ENCODE measurements around the gene PIN1.
"Not testable (repeated sequence)": the region's sequence is repeated elsewhere in the genome, so short reads cannot be mapped to it uniquely, and the experiment has no call there.

The PIN1 gene

DNA sequence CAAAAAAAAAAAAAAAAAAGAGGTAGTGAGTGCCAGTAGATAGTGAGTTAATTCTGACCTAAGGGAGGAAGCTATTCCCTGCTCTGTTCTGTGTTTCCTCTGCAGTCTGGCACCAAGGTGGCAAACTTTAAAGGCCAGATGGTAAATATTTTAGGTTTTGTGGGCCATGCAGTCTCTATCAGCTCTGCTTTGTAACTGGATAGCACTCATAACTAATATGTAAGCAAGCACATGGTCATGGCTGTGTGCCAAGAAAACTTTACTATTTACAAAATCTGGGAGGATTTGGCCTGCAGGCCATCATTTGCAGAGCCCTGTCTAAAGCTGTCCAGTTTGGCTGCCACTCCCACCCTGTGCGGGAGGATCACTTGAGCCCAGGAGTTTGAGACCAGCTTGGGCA, 4.3 kb downstream of the PIN1 start:
- Histone ChIP-seq H3K36me3 (ENCODE audit: control insufficient read depth, insufficient read depth, low read length) (peaks cover 18% of the 10 kb centered on the region), H3K9me3 (ENCODE audit: control insufficient read depth, insufficient read depth, low read length) (no peaks in the 10 kb centered on the region), H3K4me3 (ENCODE audit: low read length) (no peak overlapping the region), H3K27me3 (ENCODE audit: control insufficient read depth, insufficient read depth, low read length) (no peaks in the 10 kb centered on the region), H3K4me1 (ENCODE audit: control insufficient read depth, insufficient read depth, low read length) (no peaks in the 10 kb centered on the region), H3K27ac (ENCODE audit: low read length) (no peak overlapping the region)
- DNase-seq (ENCODE audit: low read depth, low spot score), result no peak
- no CpG with 5 or more reads among the region's 1 CpG for WGBS (ENCODE audit: insufficient coverage, insufficient read length)

DNA sequence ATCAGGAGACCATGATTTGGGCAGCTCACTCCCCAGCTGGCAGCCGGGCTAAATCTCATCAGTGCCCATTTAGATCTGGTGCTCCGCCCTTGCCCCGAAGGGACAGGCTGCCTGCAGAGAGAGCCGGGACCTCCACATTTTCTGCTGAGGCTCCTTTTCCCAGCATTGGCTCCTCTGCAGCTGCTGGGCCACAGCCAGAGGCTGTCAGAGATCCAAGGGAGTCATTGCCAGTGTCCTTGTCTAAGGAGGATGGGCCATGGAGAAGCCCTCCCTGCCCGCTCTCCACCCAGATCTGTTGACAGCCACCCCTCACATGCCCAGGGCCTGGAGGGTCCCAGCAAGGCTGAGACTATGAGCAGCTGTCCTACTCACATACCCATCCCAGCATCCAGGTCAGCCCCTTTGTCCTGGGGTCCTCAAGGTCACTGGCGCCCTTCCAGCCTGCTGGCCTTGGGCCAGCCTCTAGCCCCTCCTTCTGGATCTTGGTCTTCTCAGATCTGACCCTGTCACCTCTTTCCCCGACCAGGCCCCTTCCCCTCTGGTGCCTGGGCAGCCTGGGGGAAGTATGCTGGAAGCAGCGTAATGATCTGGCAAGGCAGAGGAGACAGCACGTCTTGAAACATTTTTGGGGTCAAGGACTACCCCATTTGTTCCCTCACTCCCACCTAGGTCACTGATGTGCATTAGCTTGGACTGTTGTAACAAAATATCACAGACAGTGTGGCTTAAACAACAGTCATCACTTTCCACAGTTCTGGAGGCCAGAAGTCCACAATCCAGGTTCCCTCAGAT, 7.9 kb downstream of the PIN1 start:
- H3K27ac ChIP-seq (ENCODE audit: low read length), result no peak overlapping the region
- no CpG with 5 or more reads among the region's 9 CpGs for WGBS (ENCODE audit: insufficient coverage, insufficient read length)
- H3K4me1 ChIP-seq (ENCODE audit: control insufficient read depth, insufficient read depth, low read length), result no peaks in the 10 kb centered on the region
- peaks cover 18% of the 10 kb centered on the region for H3K36me3 ChIP-seq (ENCODE audit: control insufficient read depth, insufficient read depth, low read length)
- H3K4me3 ChIP-seq (ENCODE audit: low read length), result no peak overlapping the region
- no peaks in the 10 kb centered on the region for H3K9me3 ChIP-seq (ENCODE audit: control insufficient read depth, insufficient read depth, low read length)
- no peak for DNase-seq (ENCODE audit: low read depth, low spot score)
- H3K27me3 ChIP-seq (ENCODE audit: control insufficient read depth, insufficient read depth, low read length), result no peaks in the 10 kb centered on the region

DNA sequence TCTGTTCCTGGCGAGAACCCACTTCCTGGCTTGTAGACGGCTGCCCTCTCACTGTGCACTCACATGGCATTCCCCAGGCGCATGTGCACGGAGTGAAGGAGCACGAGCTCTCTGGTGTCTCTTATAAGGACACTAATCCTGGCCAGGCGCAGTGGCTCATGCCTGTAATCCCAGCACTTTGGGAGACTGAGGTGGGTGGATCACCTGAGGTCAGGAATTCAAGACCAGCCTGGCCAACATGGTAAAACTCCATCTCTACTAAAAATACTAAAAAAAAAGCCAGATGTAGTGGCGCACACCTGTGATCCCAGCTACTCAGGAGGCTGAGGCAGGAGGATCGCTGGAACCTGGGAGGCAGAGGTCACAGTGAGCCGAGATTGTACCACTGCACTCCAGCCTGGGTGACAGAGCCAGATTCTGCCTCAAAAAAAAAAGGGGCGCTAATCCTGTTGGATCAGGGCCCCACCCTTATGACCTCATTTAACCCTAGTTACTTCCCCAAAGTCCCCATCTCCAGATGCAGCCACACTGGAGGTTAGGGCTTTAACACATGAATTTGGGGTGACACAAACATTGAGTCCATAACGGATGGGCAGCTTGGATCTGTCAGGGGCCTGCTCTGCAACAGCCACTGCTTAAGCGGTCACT, 8.6 kb downstream of the PIN1 start:
- WGBS (ENCODE audit: insufficient coverage, insufficient read length), result no CpG with 5 or more reads among the region's 12 CpGs
- peaks cover 14% of the 10 kb centered on the region for H3K36me3 ChIP-seq (ENCODE audit: control insufficient read depth, insufficient read depth, low read length)
- not testable (repeated sequence) for H3K27me3 ChIP-seq (ENCODE audit: control insufficient read depth, insufficient read depth, low read length); DNase-seq (ENCODE audit: low read depth, low spot score); H3K27ac ChIP-seq (ENCODE audit: low read length); H3K9me3 ChIP-seq (ENCODE audit: control insufficient read depth, insufficient read depth, low read length); H3K4me3 ChIP-seq (ENCODE audit: low read length); H3K4me1 ChIP-seq (ENCODE audit: control insufficient read depth, insufficient read depth, low read length)

DNA sequence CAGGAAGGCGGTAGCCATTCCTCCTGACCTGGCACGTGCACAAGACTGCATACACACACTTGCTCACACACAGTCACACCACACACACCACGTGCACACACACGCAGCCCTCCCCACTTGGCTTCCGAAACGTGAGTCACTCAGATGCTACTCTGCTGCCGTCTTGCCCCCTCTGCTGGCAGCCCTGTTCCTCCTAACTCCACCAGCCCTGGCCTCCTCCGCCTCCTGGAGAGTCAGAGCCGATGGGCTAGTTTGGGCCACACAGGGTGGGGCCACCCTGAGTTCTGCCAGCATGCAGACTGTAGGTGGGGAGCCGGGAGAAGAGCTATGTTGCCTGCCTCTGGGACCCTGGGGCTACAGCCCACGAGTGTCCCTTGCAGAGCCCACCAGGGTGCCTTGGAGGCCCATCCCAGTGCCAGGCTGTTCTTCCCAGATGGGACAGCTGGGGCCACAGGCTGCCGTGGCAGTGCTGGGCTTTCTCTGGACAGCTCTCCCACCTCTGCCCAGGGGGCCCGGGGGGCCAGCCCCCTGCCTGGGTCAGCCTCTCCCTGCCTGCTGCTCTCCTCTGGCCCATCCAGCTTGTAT, 12.1 kb downstream of the PIN1 start:
- Histone ChIP-seq H3K36me3 (ENCODE audit: control insufficient read depth, insufficient read depth, low read length) (peaks cover 7% of the 10 kb centered on the region), H3K4me3 (ENCODE audit: low read length) (no peak overlapping the region), H3K27me3 (ENCODE audit: control insufficient read depth, insufficient read depth, low read length) (no peaks in the 10 kb centered on the region), H3K9me3 (ENCODE audit: control insufficient read depth, insufficient read depth, low read length) (no peaks in the 10 kb centered on the region), H3K4me1 (ENCODE audit: control insufficient read depth, insufficient read depth, low read length) (peaks cover 7% of the 10 kb centered on the region; the same call in 1 of the 2 replicates), H3K27ac (ENCODE audit: low read length) (no peak overlapping the region)
- no CpG with 5 or more reads among the region's 13 CpGs for WGBS (ENCODE audit: insufficient coverage, insufficient read length)
- no peak for DNase-seq (ENCODE audit: low read depth, low spot score)

DNA sequence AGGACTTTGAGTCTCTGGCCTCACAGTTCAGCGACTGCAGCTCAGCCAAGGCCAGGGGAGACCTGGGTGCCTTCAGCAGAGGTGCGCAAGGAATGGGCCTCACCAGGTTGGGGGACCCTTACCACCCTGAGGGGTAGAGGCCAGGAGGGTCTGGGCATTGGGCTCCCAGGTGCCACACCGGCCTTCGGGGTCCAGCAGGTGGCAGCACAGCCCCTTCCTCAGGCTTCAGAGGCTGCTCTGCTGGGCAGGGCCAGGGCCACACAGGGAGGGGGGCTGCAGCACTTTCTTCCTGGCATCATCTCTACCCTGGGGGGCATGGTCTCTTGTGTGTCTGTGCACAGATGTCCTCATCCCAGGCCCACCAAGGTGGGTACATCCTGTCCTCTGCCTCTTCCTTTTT, 12.9 kb downstream of the PIN1 start:
- Histone ChIP-seq H3K36me3 (ENCODE audit: control insufficient read depth, insufficient read depth, low read length) (peaks cover 4% of the 10 kb centered on the region), H3K9me3 (ENCODE audit: control insufficient read depth, insufficient read depth, low read length) (no peaks in the 10 kb centered on the region), H3K4me1 (ENCODE audit: control insufficient read depth, insufficient read depth, low read length) (peaks cover 7% of the 10 kb centered on the region; the same call in 1 of the 2 replicates), H3K27me3 (ENCODE audit: control insufficient read depth, insufficient read depth, low read length) (no peaks in the 10 kb centered on the region), H3K27ac (ENCODE audit: low read length) (no peak overlapping the region), H3K4me3 (ENCODE audit: low read length) (no peak overlapping the region)
- no CpG with 5 or more reads among the region's 4 CpGs for WGBS (ENCODE audit: insufficient coverage, insufficient read length)
- no peak for DNase-seq (ENCODE audit: low read depth, low spot score)

DNA sequence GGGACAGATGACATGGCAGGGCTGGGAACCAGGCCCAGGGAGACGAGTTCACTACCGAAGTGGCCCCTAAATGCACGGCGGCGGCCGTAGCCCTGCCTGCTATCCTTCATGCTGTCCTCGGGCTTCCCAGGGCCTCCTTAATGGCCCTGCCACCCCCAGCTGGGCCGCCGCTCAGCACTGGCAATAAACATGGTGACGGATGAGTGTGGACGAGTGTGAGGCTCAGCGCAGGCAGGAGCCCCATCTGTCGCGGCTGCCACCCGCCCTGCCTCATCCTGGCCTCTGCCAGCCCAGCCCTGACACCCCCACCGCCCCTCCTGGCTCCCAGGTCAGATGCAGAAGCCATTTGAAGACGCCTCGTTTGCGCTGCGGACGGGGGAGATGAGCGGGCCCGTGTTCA, 13.6 kb downstream of the PIN1 start:
- Histone ChIP-seq H3K27me3 (ENCODE audit: control insufficient read depth, insufficient read depth, low read length) (no peaks in the 10 kb centered on the region), H3K27ac (ENCODE audit: low read length) (no peak overlapping the region), H3K36me3 (ENCODE audit: control insufficient read depth, insufficient read depth, low read length) (peaks cover 4% of the 10 kb centered on the region), H3K4me1 (ENCODE audit: control insufficient read depth, insufficient read depth, low read length) (peaks cover 7% of the 10 kb centered on the region; the same call in 1 of the 2 replicates), H3K4me3 (ENCODE audit: low read length) (no peak overlapping the region), H3K9me3 (ENCODE audit: control insufficient read depth, insufficient read depth, low read length) (no peaks in the 10 kb centered on the region)
- no CpG with 5 or more reads among the region's 23 CpGs for WGBS (ENCODE audit: insufficient coverage, insufficient read length)
- DNase-seq (ENCODE audit: low read depth, low spot score), result no peak

DNA sequence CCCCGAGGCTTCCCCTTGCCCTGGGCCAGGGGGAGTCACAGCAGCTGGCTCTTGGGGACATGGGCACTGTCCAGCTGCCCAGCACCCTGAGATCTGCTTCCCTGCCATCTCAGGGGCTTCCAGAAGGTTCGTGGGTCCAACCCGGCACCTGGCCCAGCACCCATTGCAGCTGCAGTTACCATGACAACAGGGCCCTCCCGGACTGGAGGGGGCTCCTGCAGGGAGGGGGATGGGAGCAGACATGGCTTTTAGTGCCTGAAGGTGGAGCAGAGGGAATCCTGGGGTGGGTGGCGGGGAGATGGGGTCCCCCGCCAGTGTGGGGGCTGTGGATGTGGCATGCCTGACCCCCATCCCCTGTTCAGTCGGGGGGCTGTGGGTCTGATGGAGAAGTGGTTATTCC, 14.7 kb downstream of the PIN1 start:
- no peak for DNase-seq (ENCODE audit: low read depth, low spot score)
- no peaks in the 10 kb centered on the region for H3K9me3 ChIP-seq (ENCODE audit: control insufficient read depth, insufficient read depth, low read length)

DNA sequence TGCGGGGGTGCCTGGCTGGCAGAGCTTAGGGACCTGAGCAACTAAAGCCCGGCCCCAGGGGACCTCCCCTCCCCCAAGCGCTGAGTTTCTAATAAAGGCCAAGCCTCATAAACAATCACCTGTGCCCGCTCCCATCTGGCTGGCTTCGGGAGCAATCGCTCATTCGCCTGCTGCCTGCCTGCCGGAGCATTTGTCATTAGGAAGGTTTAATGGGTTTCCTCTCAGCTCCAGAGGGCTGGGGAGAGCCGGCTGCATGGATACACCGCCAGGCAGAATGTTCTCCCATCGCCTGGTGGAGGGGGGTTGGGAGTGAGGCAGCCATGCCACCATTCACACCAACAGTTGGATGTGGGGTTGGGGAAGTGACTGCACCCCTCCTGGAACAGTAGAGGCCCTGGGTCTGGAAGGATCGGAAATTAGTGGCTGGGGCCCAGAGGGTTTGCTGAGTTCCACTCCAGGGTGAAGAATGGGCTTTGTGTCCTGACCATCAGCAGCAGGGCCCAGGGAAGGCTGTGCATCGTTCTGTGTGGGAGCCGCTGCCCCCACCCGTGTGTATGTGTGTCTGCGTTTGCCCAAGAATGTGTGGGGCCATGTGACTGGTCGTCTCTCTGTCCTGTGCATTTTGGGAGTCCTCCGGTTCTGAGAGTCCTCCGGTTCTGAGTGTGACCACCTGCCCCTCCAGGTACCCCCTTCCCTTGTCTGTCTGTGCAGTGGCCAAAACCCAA, 15.3 kb downstream of the PIN1 start:
- no CpG with 5 or more reads among the region's 19 CpGs for whole genome bisulfite sequencing (ENCODE audit: insufficient coverage, insufficient read length)
- Histone ChIP-seq H3K27me3 (ENCODE audit: control insufficient read depth, insufficient read depth, low read length) (no peaks in the 10 kb centered on the region), H3K9me3 (ENCODE audit: control insufficient read depth, insufficient read depth, low read length) (no peaks in the 10 kb centered on the region), H3K36me3 (ENCODE audit: control insufficient read depth, insufficient read depth, low read length) (no peaks in the 10 kb centered on the region; the same call in 1 of the 2 replicates), H3K27ac (ENCODE audit: low read length) (no peak overlapping the region), H3K4me3 (ENCODE audit: low read length) (no peak overlapping the region), H3K4me1 (ENCODE audit: control insufficient read depth, insufficient read depth, low read length) (peaks cover 7% of the 10 kb centered on the region; the same call in 1 of the 2 replicates)
- DNase-seq (ENCODE audit: low read depth, low spot score), result no peak

More for the DNA sequence above, 14.7 kb downstream of the PIN1 start:
- H3K27ac ChIP-seq (ENCODE audit: low read length), result no peak overlapping the region
- H3K27me3 ChIP-seq (ENCODE audit: control insufficient read depth, insufficient read depth, low read length), result no peaks in the 10 kb centered on the region
- no CpG with 5 or more reads among the region's 7 CpGs for WGBS (ENCODE audit: insufficient coverage, insufficient read length)
- no peaks in the 10 kb centered on the region; the same call in 1 of the 2 replicates for H3K36me3 ChIP-seq (ENCODE audit: control insufficient read depth, insufficient read depth, low read length)
- peaks cover 7% of the 10 kb centered on the region; the same call in 1 of the 2 replicates for H3K4me1 ChIP-seq (ENCODE audit: control insufficient read depth, insufficient read depth, low read length)
- H3K4me3 ChIP-seq (ENCODE audit: low read length), result no peak overlapping the region

DNA sequence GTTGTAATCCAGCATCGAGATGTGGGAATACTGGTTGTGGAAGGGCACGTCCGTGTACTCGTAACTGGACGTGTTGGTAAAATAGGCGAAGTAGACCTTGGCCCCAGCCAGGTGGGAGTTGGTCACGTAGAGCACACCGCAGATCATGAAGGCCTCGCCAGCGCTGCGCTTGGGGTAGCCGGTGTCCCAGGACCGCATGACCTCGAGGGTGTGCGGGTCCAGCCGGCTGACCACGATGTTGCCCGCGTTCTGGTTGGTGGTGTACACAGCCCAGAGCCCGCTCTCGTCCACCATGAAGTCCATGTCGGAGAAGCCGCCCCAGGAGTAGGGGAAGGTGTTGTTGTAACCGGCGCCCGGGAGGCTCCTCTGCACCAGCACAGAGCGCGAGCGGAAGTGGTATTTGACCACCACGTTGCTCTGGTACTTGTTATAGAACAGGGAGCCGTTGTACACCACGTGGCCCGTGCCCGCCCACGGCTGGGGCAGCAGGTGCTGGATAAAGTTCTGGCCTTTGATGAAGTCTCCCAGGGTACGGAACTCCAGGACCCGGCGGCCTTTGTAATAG, 19.2 kb downstream of the PIN1 start:
- Histone ChIP-seq H3K4me1 (ENCODE audit: control insufficient read depth, insufficient read depth, low read length) (peaks cover 7% of the 10 kb centered on the region; the same call in 1 of the 2 replicates), H3K4me3 (ENCODE audit: low read length) (no peak overlapping the region), H3K36me3 (ENCODE audit: control insufficient read depth, insufficient read depth, low read length) (peaks cover 11% of the 10 kb centered on the region; the same call in 1 of the 2 replicates), H3K9me3 (ENCODE audit: control insufficient read depth, insufficient read depth, low read length) (no peaks in the 10 kb centered on the region), H3K27ac (ENCODE audit: low read length) (no peak overlapping the region), H3K27me3 (ENCODE audit: control insufficient read depth, insufficient read depth, low read length) (no peaks in the 10 kb centered on the region)
- no peak for DNase-seq (ENCODE audit: low read depth, low spot score)
- no CpG with 5 or more reads among the region's 38 CpGs for WGBS (ENCODE audit: insufficient coverage, insufficient read length)

DNA sequence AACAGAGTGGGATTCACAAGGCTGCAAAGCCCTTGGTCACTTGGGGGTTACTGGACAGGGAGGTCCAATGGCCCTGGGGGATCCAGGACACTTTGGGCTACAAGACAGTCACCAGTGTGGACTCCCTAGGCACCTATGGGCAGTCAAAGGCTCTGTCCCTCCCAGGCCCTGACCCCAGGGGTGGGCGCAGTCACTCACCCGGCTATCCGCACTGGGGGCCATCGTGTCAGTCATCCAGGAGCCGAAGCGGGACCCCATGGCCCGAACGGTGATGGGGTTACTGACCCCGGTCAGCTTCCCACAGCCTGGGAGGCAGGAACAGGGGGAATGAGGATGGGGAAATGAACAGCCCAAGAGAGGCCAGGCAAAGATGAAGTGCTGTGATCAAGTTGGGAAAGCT, 21.5 kb downstream of the PIN1 start:
- H3K9me3 ChIP-seq (ENCODE audit: control insufficient read depth, insufficient read depth, low read length), result no peaks in the 10 kb centered on the region
- no peak overlapping the region for H3K4me3 ChIP-seq (ENCODE audit: low read length)
- no peak for DNase-seq (ENCODE audit: low read depth, low spot score)
- no peak overlapping the region for H3K27ac ChIP-seq (ENCODE audit: low read length)
- H3K27me3 ChIP-seq (ENCODE audit: control insufficient read depth, insufficient read depth, low read length), result no peaks in the 10 kb centered on the region
- H3K4me1 ChIP-seq (ENCODE audit: control insufficient read depth, insufficient read depth, low read length), result no peaks in the 10 kb centered on the region
- whole genome bisulfite sequencing (ENCODE audit: insufficient coverage, insufficient read length), result no CpG with 5 or more reads among the region's 9 CpGs
- H3K36me3 ChIP-seq (ENCODE audit: control insufficient read depth, insufficient read depth, low read length), result peaks cover 13% of the 10 kb centered on the region; the same call in 1 of the 2 replicates
